Measurements from ENCODE around the gene SAA2. TPM values are rescaled to one million over a fixed set of nuclear protein-coding genes. Genes with fewer than 3 reads are reported as not detected.
"Not testable (repeated sequence)": the region's sequence is repeated elsewhere in the genome, so short reads cannot be mapped to it uniquely, and the experiment has no call there.

The SAA2 gene
- total and polyA plus RNA-seq, 2 donors from 2014 or later = 4.4 to 82.0 TPM

DNA sequence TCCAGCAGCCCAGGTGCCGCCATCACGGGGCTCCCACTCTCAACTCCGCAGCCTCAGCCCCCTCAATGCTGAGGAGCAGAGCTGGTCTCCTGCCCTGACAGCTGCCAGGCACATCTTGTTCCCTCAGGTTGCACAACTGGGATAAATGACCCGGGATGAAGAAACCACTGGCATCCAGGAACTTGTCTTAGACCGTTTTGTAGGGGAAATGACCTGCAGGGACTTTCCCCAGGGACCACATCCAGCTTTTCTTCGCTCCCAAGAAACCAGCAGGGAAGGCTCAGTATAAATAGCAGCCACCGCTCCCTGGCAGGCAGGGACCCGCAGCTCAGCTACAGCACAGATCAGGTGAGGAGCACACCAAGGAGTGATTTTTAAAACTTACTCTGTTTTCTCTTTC is 17.5 kb upstream of the SAA2 start, which contains the start of gene SAA1:
TSS of gene SAA1 (plus strand) at position 316 of the 400 bp plus-strand sequence. CDS start 624 bp downstream, outside the sequence.
- no peaks in the 10 kb centered on the region for H3K9me3 ChIP-seq (ENCODE audit: control insufficient read depth in 2 of 3, insufficient read depth in 1 of 3, low read length in 3 of 3)
- H3K9ac ChIP-seq (ENCODE audit: low read length in 3 of 3) = no peak within 1 kb of the TSS
- intact Hi-C loops (cut with DNase I) = no loop called here
- no peaks in the 10 kb centered on the region for H3K36me3 ChIP-seq (ENCODE audit: control insufficient read depth in 2 of 3, insufficient read depth in 3 of 3, low read length in 3 of 3)
- H3K27ac ChIP-seq (ENCODE audit: low read depth in 2 of 2, low read length in 2 of 2) = no peak within 1 kb of the TSS
- no peaks in the 10 kb centered on the region for H3K4me1 ChIP-seq (ENCODE audit: control insufficient read depth in 2 of 3, insufficient read depth in 2 of 3, low read depth in 1 of 3, low read length in 3 of 3)
- H3K27me3 ChIP-seq (ENCODE audit: control insufficient read depth, insufficient read depth, low read length) = no peaks in the 10 kb centered on the region
- TF ChIP-seq, protein P1, sequence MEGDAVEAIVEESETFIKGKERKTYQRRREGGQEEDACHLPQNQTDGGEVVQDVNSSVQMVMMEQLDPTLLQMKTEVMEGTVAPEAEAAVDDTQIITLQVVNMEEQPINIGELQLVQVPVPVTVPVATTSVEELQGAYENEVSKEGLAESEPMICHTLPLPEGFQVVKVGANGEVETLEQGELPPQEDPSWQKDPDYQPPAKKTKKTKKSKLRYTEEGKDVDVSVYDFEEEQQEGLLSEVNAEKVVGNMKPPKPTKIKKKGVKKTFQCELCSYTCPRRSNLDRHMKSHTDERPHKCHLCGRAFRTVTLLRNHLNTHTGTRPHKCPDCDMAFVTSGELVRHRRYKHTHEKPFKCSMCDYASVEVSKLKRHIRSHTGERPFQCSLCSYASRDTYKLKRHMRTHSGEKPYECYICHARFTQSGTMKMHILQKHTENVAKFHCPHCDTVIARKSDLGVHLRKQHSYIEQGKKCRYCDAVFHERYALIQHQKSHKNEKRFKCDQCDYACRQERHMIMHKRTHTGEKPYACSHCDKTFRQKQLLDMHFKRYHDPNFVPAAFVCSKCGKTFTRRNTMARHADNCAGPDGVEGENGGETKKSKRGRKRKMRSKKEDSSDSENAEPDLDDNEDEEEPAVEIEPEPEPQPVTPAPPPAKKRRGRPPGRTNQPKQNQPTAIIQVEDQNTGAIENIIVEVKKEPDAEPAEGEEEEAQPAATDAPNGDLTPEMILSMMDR (IDR thresholded peaks at IDR 0.05; ENCODE audit: borderline replicate concordance, extremely low read depth, insufficient read depth) = no peak
- DNase-seq = no peak
- FAIRE-seq = no peak
- H3K4me3 ChIP-seq (ENCODE audit: low read length in 3 of 3) = no peak within 1 kb of the TSS

DNA sequence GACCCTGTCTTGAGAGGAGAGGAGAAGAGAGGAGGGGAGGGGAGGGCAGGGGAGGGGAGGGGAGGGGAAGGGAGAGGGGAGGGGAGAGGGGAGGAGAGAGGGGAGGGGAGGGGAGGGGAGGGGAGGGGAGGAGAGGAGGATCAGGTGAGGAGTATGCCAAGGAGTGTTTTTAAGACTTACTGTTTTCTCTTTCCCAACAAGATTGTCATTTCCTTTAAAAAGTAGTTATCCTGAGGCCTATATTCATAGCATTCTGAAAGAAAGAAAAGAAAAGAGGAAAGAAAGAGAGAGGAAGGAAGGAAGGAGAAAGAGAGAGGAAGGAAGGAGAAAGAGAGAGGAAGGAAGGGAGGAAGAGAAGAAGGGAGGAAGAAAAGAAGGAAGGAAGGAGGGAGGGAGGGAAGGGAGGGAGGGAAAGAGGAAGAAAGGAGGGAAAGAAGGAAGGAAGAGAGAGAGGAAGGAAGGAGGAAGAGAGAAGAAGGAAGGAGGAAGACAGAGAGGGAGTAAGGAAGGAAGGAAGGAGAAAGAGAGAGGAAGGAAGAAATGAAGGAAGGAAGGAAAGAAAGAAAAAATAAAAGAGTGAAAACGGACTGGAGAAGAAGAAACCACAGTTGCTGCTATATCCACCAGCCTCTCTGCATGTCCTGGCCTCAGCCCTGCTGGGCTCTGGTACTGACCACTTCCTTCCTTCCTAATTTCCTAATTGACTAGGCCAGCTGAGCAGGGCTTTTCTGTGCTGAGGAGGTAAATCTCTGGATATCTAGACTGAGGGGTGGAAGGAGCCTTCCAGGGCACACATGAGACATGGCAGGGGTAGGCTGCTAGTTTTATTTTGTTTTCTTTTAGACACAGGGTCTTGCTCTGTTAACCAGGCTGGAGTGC is 16.4 kb upstream of the SAA2 start:
- DNase-seq (no peak), FAIRE-seq (no peak)
- TF ChIP-seq, protein P1 (IDR thresholded peaks at IDR 0.05; ENCODE audit: borderline replicate concordance, extremely low read depth, insufficient read depth) = no peak
- Histone ChIP-seq H3K27me3 (ENCODE audit: control insufficient read depth, insufficient read depth, low read length) (no peaks in the 10 kb centered on the region), H3K27ac (ENCODE audit: low read depth in 2 of 2, low read length in 2 of 2) (no peak overlapping the region), H3K36me3 (ENCODE audit: control insufficient read depth in 2 of 3, insufficient read depth in 3 of 3, low read length in 3 of 3) (no peaks in the 10 kb centered on the region), H3K4me3 (ENCODE audit: low read length in 3 of 3) (no peak overlapping the region), H3K9ac (ENCODE audit: low read length in 3 of 3) (no peak overlapping the region), H3K4me1 (ENCODE audit: control insufficient read depth in 2 of 3, insufficient read depth in 2 of 3, low read depth in 1 of 3, low read length in 3 of 3) (no peaks in the 10 kb centered on the region), H3K9me3 (ENCODE audit: control insufficient read depth in 2 of 3, insufficient read depth in 1 of 3, low read length in 3 of 3) (no peaks in the 10 kb centered on the region)
- intact Hi-C loops (cut with DNase I) = no loop called here

DNA sequence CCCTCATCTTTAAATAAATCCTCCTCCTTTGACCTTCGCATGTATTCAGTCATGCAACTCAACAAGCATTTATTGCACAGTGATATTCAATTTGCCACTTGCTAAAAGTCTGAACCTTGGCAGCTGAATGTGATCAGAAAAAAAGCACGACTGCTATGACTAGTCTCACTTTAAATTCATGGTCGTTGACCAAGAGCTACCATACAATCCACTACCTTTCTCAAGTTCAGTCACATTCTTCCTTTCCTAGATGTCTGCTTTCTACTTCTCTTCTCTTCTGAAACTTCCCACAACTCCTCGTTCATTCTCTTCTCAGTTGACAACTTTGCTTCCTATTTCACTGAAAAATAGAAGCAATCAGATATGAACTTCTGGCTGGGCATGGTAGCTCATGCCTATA is 15.6 kb upstream of the SAA2 start:
- no peak overlapping the region for H3K4me3 ChIP-seq (ENCODE audit: low read length in 3 of 3)
- no peak overlapping the region for H3K27ac ChIP-seq (ENCODE audit: low read depth in 2 of 2, low read length in 2 of 2)
- H3K36me3 ChIP-seq (ENCODE audit: control insufficient read depth in 2 of 3, insufficient read depth in 3 of 3, low read length in 3 of 3) = no peaks in the 10 kb centered on the region
- no peaks in the 10 kb centered on the region for H3K4me1 ChIP-seq (ENCODE audit: control insufficient read depth in 2 of 3, insufficient read depth in 2 of 3, low read depth in 1 of 3, low read length in 3 of 3)
- intact Hi-C loops (cut with DNase I) = no loop called here
- no peak overlapping the region for H3K9ac ChIP-seq (ENCODE audit: low read length in 3 of 3)
- H3K27me3 ChIP-seq (ENCODE audit: control insufficient read depth, insufficient read depth, low read length) = no peaks in the 10 kb centered on the region
- no peak for DNase-seq
- FAIRE-seq = no peak
- TF ChIP-seq, protein P1 (IDR thresholded peaks at IDR 0.05; ENCODE audit: borderline replicate concordance, extremely low read depth, insufficient read depth) = no peak
- no peaks in the 10 kb centered on the region for H3K9me3 ChIP-seq (ENCODE audit: control insufficient read depth in 2 of 3, insufficient read depth in 1 of 3, low read length in 3 of 3)

DNA sequence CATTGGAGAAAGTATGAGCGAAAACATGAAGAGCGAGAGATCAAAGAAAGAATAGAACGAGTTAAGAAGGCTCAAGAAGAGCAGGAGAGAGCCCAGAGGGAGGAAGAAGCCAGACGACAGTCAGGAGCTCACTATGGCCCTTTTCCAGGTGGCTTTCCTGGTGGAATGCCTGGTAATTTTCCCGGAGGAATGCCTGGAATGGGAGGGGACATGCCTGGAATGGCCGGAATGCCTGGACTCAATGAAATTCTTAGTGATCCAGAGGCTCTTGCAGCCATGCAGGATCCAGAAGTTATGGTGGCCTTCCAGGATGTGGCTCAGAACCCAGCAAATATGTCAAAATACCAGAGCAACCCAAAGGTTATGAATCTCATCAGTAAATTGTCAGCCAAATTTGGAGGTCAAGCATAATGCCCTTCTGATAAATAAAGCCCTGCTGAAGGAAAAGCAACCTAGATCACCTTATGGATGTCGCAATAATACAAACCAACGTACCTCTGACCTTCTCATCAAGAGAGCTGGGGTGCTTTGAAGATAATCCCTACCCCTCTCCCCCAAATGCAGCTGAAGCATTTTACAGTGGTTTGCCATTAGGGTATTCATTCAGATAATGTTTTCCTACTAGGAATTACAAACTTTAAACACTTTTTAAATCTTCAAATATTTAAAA is 14.3 kb upstream of the SAA2 start:
- H3K27ac ChIP-seq (ENCODE audit: low read depth in 2 of 2, low read length in 2 of 2); intact Hi-C loops (cut with DNase I); H3K36me3 ChIP-seq (ENCODE audit: control insufficient read depth in 2 of 3, insufficient read depth in 3 of 3, low read length in 3 of 3); DNase-seq; H3K4me1 ChIP-seq (ENCODE audit: control insufficient read depth in 2 of 3, insufficient read depth in 2 of 3, low read depth in 1 of 3, low read length in 3 of 3); H3K4me3 ChIP-seq (ENCODE audit: low read length in 3 of 3); H3K9ac ChIP-seq (ENCODE audit: low read length in 3 of 3); H3K27me3 ChIP-seq (ENCODE audit: control insufficient read depth, insufficient read depth, low read length); FAIRE-seq; H3K9me3 ChIP-seq (ENCODE audit: control insufficient read depth in 2 of 3, insufficient read depth in 1 of 3, low read length in 3 of 3): not testable (repeated sequence)

Measured in kidney (tissue), 14 donors.